Activated effector memory CD4-positive, alpha-beta T cell treated with anti-CD3 and anti-CD28 coated beads, Interleukin-2, amount 50 U/mL, for 16 hours (primary cell): Measurements from ENCODE around the gene MYBPH.

Experiments used
- DNase-seq: peaks from one replicate; pipeline ENCODE4 v3.0.0-alpha.2; 2020

MYBPH gene

DNA sequence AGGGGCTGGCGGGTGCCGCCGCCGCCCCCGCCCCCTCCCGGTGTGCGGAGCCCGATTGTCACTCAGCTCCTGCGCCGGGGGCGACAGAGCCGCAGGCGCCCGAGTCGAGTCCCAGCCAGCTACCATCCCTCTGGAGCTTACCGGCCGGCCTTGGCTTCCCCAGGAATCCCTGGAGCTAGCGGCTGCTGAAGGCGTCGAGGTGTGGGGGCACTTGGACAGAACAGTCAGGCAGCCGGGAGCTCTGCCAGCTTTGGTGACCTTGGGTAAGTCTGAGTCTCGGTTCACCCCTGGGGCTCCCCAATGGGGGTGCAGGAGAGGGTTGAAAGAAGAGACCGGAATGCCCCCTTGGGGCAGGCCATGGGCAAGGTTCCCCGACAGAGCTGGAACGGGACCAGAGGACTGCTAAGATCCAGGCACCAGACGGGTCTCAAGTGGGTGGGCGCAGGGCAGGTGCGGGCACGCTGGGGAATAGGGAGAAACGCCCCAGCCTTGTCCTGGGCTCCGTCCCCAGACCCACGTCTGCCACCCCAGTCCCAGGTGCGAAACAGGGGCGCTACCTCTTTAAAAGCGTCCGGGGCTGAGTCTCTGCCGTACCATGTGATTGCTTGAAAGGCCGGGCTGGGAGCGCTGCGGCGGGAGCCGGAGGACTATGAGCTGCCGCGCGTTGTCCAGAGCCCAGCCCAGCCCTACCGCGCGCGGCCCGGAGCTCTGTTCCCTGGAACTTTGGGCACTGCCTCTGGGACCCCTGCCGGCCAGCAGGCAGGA is 47.8 kb downstream of the MYBPH start, which contains the start of gene ADORA1:
ADORA1 (plus strand) TSS at position 61 of the 765 bp plus-strand sequence. CDS start 1,116 bp downstream, outside the sequence.
- peak; percentile 57 for DNase-seq

DNA sequence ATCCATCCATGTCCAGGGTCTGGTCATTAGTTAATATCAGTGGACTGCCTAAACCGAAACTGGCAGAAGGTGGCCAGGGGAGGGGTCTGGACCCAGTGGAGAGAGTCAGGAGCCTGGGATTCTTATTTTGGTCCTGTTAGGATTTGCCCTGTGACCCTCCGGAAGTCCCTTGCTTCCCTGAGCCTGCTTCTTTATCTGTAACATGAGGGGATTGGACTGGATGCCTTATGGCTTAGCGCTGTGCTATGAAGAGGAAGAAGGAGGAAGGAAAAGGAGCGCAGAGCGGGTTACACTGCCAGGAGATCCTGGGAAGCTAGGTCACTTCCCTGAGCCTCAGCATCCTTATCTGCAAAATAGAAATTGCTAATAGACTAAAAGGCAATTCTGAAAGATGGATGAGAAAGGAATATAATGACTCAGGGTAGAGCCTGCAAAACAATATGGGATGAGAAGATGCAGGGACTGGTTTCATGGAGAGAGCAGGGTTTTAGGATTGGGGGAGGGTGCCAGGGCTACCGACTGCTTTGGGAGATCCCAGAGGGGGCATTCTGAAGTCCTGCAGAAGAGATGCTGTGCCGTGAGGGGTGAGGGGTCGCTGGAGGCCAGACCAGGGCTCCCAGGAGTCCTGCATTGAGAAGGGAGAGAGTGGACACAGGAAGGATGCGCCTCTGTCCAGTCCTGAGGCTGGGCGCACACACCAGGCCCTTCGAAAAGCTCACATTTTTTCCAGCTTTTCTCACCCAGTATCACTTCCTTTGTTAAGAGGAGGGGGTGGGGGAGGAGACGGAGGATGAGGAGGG is 48.6 kb downstream of the MYBPH start:
- peak; percentile 9 for DNase-seq

DNA sequence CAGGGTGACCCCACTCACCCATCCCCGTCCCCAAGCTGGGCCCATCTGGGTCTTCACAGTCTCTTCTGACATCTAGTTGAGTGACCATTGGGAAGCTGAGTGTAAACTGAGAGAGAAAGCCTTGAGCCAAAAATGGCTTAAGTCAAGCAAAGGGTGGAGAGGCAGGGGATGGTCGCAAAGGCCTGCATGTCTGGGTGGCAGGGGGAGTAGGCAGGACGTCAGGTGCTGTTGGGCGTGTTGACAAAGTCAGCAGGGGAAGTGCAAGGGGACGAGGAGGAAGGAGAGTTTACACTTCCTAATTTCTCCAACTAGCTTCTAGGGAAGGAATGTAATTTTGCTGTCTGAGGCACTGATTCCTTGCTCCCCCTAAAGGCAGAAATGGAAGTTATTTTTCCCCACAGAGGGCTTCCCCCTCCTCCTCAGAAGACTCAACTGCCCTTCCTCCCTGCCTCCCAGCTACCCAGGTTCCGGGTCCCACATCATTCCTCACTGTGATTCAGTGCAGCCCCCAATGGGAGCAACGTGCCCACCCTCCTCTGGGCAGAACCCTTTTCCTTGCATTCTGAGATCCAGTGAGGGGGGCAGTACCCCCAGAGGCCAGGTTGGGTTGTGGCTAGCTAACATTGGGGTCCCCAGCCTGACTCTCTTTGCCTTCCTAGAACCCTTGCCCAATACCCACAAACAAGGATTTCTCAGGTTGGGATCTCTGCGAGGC is 49.3 kb downstream of the MYBPH start:
- DNase-seq, result peak; percentile 47

DNA sequence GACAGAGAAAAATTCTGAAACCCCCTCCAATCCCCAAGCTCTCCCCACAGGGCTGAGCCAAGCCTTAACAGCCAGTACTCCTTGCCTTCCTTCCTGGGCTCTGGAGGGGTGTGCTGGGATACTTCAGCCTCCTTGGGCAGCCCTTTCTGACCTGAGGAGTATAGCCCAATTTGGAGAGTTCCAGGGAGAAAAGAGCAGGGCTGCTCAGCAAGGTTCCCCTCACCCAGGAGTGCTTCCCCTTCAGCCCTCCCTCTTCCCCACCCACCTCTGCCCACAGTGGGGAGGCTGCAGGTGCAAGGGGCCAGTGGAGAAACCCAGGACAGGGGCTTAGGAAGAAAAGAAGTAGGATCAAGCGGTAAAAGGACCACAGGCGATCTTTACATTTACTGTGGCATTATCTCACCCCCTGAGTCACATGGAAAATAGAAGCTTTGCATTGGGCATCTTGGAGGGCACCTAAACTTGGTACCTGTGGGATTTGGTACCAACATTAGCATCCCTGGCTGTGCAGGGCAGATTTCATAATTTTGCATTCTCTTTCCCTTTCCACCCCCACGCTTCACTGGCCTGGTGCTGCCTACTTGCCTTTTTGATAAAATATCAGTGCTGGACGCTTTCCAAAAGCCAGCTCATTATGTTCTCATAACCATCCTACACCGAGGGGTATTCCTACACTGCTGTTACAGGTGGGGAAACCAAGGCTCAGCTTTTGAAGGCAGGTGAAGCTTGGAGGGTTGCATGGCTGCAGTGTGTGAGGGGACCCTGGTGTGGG is 50.9 kb downstream of the MYBPH start:
- DNase-seq, result peak; percentile 36

DNA sequence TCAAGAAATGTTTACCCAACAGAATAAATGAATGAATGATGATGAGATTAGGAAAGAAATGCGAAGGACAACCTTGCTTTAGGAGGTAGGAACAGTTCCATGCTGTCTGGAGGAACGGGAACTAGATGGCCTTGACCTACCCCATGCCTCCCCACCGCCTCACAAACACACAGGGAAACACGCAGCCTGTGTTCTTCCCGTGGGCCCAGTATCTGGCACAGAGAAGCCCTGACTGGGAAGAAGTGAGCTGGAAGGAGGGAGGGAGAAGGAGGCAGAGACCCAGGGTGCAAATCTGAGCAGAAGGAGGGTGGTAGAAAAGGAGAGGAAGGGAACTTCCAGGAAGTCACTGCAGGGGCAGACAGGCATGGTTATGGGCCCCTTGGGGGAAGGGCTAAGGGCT is 51.6 kb downstream of the MYBPH start:
- peak; percentile 36 for DNase-seq

DNA sequence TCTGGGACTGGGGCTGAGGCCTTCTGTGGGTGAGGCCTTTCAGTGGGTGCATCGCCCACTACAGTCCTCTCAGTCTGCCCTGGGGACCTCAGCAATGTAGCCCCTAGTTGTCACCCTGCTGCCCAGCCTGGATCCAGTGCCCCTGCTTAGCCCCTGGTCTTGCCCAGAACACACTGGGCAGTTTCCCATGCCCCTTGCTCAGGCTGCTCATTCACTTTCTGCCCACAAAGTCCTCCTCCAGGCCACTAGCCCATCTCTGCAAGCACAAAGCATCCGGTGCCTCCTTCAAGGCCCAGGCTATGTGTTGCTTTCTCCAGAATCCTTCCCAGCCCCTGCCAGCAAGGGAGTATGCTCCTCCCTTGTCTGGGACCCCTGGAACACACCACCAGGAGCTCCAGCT is 53.5 kb downstream of the MYBPH start:
- DNase-seq, result no peak

DNA sequence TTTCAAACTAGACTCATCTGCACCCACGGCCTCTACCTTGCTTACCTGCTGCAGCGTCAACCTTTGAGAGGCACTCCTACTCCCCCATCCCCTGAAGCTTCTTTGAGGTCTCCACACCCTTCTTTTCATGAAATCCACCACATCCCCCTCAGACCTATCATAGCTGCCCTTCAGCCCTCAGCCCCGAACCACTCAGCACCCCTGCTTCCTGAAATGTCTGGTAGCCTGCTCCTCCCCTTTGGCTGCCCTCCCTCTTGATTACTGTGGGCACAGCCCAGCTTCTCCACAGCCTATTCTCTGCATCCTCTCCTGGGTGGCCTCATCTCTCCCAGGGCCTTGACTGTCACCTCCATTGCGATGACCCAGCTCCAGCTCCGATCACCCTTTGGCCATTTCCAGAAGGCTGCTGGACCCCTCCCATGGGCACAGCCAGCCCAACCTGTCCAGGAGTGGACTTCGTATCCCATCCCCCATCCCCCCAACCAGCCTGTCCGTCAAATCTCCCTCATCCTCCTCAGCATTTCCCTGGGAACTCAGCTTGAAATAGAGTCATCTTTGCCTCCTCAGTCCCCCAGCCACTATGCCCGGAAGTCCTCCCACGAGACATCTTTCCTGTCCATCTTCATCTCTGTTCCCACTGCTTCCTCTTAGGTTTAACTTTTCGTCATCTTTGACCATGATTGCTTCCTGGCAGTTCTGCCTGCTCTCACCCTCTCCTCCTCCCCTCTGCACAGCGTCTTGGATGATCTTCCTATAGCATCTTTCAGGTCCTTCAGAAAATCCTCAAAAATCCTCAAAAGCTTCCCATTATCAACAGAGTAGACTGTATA is 54.2 kb downstream of the MYBPH start:
- no peak for DNase-seq

DNA sequence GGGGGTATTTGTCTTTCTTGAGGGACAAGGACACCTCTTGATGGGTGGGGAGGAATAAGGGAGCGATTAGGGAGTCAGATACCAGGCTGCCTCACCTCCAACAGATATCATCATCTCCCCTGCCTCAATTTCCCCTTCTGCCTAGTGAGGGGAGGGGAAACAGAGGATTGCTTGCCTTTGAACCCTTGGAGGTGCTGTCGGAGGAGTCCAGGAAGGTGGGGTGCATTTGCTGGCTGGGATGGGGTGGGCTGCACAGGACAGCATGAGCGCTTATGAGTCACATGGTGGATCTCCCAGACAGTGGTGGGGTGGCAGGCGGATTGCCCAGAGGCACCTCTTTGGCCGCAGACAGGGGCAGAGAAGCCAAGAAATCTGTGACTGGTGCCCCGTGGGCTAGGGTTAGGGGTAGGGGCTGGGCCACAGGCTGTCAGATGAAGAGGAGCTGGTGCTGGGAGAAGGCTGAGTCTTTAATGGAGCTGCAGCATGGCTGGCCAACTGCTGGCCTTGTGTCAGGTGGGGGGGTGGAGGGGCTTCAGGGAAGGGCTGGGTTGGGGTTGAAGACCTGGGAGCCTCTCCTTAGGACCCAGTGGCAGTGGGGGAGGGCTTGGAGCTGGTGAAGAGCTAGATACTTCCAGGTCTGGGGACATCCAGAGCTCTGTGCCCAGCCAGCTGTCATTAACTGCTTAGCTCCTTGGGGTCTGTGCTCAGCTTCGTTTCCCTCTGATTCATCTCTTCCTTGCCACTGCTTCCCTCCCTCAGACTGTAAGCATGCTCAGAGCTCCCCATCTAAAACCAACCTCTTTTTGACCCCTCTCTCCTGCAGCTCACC is 55.1 kb downstream of the MYBPH start:
- DNase-seq, result no peak
